HG02885 (cell line): Measurements from ENCODE around the gene MAGEB6B.
"Not testable (repeated sequence)": the region's sequence is repeated elsewhere in the genome, so short reads cannot be mapped to it uniquely, and the experiment has no call there.

Experiments
- ATAC-seq: cut with Tn5 transposase; IDR thresholded peaks from one replicate; pipeline ENCODE4 v1.9.1; 2021; ENCODE audit warnings: mild to moderate bottlenecking; ENCODE audit not compliant: unreplicated experiment, poor library complexity

The MAGEB6B gene, protein sequence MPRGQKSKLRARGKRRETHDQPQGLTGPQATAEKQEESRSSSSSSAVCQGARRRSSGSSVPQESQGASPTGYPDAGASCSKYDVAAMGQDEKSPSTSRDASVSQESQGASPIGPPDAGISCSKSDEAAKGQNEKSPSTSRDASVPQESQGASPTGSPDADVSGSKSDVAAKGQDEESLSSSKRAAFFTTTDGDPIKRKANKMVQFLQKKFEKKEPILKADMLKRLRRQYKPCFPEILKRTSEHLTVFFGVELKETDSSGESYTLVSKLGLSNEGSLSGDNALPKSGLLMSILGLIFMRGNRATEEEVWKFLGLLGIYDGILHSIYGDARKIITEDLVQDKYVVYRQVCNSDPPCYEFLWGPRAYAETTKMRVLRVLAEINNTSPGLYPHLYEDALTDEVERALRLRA

DNA sequence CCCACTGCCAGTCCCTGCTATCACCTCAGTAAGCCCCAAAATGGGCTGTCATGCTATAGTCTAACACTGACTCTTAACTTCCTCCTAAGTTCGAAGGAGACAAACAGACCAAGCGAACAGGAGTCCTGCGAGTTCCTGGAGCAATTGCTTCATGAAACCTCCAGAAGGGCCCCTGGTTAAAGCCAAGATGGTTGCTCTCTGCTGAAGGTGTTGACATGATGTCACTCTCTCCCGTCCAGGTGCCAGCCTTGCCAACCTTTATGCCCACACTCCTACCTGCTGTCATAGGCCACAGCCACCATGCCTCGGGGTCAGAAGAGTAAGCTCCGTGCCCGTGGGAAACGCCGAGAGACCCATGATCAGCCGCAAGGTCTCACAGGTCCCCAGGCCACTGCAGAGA is at the start of gene MAGEB6B:
TSS of gene MAGEB6B (plus strand) at position 301 of the 400 bp plus-strand sequence. CDS start at position 301, 0 bp downstream.
- no peak for ATAC-seq

DNA sequence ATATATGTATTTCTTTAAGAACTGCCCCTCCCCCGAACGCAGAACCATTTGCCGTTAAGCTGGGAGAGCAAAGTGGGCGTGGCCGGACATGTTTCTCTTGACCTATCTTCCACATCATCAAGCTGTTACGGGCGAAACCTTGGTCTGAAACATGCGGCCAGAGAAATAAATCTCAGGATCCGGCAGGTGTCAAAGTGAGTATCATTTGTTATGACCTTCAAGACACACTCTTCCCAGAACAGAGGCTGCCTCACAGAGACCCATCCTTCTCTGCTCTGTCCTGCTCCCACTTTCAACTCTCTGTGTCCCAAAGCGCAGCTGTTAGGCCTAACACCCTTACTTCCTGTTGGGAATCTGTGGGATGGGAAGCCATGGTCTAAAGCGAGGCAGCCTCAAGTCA is 22.1 kb upstream of the MAGEB6B start, which contains the start of gene MAGEB18:
TSS of gene MAGEB18 (plus strand) at position 70 of the 400 bp plus-strand sequence. CDS start 643 bp downstream, outside the sequence.
- ATAC-seq, result no peak

DNA sequence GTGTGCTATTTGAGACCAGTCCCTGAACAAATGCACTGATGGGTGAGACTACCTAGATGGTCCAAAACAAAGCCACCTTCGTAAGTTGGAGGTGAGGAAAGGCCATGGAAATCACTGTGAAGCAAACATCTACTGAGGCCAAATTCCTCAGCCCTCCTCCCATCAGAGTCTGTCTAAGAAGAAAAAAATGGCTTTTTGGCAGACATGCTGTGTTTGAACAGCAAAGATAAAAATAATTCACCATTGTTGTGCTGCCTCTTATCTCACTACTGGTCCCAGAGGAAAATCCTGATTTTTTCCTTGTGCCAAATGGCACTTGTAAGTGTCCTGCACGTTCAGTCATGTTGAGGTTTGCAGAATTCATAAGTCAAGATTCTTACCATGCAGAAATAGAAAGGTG is 14.4 kb upstream of the MAGEB6B start:
- ATAC-seq, result no peak

DNA sequence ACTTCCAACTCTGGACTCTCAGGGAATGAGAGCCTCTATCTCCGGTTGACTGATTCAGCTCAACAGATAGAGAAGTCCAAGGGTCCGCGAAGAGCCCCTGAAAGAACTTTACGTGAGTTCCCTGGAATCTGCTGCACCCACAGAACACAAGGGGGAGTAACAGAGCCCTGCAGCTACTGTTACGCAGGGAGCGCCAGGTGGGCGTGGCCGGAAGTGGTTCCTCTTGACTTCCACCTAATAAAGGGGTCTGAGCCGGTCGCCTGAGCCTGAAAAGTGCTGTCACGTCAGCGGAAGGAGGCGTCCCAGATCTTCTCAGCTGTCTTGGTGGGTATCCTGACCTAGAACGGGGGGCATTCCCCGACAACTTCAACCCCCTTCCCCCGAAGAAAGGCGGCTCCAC is 31.8 kb downstream of the MAGEB6B start, which contains the start of gene MAGEB6:
TSS of gene MAGEB6 (plus strand) at position 237 of the 400 bp plus-strand sequence. CDS start 1,407 bp downstream, outside the sequence.
- no peak for ATAC-seq

DNA sequence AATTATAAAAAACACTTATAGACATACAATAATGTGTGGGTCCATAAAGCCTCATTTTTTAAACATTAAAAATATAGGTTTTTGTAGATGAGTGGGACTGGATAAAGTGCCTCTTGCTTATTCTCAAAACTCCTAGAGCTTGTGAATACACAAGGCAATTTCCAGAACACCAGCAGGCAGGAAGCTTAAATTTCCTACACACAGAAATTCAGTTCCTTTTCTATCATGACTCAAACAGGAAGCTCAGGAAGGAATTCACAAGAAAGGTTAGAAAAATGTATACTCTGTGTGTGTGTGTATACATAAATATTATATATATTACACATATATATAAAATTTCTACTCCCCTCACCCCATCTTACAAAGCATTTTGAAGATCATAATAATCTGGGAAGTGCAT is 43.2 kb downstream of the MAGEB6B start:
- no peak for ATAC-seq

DNA sequence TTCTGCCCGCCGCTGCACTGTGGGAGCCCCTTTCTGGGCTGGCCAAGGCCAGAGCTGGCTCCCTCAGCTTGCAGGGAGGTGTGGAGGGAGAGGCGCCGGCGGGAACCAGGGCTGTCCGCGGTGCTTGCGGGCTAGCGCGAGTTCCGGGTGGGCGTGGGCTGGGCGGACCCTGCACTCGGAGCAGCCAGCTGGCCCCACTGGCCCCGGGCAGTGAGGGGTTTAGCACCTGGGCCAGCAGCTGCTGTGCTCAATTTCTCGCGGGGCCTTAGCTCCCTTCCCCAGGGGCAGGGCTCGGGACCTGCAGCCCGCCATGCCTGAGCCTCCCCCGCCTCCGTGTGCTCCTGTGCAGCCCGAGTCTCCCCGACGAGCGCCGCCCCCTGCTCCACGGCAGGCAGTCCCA is 44.3 kb downstream of the MAGEB6B start:
- ATAC-seq, result not testable (repeated sequence)

DNA sequence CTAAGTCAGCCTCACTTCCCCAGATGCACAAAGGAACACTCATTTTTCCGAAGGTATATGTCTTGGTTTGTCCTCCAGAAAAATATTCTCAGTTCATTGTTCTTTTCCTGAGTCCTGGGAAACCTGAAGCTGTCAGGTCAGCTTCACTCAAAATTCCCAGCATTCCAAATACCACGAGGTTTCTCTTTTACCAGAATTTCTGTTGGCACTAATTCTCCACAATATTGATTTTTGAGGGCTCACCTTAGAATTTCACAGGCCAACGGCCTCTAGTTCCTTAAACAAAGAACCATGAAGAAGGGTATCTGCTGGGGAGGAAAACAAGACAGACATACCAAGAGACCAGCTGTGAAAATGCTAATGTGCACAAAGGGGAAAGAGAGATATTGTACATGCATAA is 47.6 kb downstream of the MAGEB6B start:
- ATAC-seq, result no peak
